Measurements from ENCODE around the gene GREB1L.
"Not testable (repeated sequence)": the region's sequence is repeated elsewhere in the genome, so short reads cannot be mapped to it uniquely, and the experiment has no call there.

Gene GREB1L

DNA sequence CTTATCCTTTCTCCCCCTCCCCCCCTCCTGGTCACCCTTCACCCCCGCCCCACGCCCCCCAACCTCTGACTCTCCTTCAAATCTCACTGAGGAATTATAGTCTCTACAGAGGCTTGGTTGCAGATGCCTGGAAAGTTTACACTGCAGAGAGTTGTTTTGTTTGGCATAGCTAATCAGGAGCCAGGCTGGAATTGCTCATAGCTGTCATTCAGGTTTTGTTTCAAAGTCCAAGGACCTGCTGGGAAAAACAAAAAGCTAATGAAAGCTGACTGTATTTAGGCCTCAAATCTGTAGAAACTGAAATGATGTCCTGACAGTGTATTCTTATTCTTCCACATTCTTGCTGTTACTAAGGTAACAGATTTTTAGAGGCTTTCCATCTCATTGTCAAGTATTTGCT, 22.6 kb downstream of the GREB1L start:
- peak; percentile 68 for DNase-seq

DNA sequence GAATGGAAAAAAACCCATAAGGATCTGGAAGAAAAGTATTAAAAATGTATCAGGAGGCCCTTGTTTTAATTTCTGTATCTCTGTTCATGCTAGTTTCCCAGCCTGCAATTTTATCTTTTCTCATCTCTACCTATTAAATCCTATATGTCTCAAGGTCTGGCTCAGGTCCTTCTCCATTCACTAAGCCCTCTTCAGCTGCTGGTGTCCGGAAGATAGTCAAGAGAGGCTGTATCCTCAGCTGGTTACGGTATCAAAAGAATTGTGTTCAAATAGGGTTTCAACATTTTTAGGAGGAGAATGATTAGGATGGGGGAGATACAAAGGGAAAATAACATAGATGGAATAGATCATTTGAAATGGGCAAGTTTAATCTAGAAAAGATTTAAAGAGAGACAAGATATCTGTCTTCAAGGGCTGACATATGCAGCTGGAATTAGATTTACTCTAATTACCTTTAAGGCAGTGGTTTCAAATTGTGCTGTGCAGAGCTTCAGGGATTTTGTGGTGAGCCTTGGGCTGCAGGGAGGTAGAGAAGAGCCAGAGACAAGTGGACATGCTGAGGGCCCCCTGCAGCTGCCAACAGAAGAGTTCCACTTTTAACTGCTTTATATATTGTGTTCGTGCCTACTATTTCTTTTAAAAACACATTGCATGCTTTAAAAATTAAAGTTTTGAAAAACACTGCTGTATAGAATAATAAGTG, 24.1 kb downstream of the GREB1L start:
- peak; percentile 82 for DNase-seq

DNA sequence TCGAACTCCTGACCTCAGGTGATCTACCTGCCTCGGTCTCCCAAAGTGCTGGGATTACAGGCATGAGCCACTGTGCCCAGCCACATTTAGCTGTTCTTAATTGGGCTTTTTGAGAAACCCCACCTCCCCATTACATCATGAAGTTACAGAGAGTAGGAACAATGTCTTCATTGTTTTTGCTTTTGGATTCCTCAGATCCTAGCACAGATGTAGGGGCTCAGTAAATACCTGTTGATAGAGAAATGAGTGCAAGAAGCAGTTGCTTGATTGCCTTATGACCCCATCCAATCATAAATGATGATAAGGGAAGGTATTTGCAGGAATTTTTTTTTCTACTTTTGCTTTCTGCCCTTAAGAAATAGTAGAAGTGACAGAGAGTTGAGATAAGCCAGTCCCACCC, 25.4 kb downstream of the GREB1L start:
- no peak for DNase-seq

DNA sequence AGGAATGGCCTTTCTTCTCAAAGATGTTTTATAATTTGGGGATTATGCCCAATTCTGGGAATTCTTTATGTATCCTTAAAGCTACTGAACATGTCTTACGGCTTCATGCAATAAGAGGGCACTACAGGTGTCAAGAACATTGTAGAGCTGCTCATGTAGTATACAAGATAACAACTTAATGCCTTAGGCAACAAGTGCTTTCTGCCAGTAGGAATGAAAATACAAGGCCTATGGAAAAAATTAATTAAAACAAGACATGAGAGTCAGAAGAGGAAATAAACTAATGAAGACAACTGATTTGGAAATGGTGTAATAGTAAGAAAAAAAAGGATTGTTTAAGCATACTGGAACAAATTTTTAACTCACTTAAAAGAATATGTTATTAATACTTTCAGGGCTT, 27.3 kb downstream of the GREB1L start:
- DNase-seq: no peak

DNA sequence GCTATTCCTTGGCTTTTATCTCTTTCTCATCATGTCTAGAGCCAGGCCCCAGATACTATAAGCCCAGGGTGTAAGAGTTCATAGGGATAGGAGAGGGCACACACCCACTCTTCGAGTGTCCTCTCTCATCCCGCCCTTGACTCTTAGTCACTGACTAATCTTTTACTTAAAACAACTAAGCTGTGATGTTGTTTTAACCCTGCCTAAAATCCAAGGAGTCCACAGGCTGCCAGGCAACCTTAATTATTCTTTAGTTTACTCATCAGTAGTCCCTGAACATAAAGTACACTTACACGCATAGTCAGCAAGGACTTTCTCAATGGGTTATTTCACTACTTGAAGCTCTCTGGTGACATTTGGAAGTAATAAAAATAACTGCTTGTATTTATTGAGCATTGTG, 28.4 kb downstream of the GREB1L start:
- DNase-seq: no peak

DNA sequence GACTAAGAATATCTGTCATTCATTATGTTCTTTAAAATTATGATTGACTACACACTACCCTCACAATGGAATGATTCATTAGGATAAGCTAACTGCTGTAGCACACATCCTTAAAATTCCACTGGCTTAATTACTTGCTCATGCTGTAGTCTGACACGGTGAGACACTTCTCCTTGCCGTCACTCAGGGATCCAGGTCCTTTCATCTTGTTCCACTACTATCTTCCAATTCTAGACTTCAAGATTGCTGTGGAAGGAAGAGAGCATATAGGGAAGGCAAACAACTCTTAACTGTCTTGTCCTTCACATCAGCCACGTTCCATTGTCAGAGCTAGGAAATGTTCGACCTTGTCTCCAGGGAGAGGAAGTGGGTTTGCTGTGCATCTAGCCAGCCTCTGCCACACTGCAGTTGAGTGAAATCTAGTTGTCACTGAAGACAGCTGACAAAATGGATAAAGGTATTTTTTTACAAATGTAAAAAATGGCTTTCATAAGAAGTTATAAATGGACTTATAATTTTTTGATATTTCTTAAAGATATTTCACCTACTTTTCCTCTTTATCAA, 30.1 kb downstream of the GREB1L start:
- DNase-seq: peak; percentile 69

DNA sequence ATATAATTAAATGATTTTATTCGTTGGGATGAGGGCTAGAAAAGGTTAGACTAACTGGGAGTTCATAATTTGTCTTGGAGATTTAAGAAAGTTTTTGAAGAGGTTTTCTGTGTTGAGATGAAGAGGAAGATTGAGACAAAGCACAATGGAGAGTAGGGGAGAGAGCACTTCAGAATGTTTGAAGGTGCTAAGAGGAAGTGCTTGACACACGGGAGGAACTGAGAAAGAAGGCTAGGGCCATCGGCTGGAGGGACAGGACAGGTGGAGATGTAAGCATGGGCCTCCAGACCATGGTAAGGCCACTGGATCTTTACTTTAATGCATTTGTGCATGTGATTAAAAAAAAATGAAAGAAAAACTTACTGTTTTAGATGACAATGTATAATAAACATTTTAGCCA, 31.5 kb downstream of the GREB1L start:
- no peak for DNase-seq

DNA sequence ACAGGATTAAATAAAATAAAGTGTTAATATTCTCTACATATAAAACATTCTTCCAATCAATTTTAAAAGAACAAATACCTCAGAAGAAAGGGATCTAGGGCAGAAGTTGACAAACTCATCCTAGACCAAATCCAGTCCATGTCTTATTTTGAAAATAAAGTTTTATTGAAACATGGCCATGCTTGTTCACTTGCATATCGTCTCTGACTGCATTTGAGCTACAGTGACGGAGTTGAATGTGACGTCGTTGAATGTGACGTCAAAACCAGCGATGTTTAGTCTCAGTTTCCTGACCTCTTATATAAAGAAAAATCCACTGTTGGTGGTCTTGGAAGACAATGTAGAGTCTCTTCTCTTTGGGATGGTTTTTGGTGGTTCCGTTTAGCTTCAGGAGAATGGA, 33.6 kb downstream of the GREB1L start:
- no peak for DNase-seq

DNA sequence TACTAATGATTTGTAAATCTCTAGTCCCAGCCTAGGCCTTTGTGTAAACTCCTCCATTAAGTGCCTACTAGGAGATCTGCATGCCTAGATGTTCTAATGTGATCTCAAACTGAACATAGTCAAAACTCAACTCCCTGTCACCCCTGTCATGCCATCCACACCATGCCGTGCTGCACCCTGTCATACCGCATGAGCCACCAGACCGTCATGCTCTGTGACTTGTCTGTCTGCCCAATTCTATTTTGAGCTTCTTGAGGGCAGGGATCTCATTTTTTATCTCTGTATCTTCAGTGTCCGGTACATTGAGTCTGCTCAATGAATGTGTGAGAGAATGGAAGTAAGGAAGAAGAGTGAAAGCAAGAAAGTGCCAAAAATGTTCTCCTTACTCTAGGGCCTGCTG, 35.5 kb downstream of the GREB1L start:
- no peak for DNase-seq

DNA sequence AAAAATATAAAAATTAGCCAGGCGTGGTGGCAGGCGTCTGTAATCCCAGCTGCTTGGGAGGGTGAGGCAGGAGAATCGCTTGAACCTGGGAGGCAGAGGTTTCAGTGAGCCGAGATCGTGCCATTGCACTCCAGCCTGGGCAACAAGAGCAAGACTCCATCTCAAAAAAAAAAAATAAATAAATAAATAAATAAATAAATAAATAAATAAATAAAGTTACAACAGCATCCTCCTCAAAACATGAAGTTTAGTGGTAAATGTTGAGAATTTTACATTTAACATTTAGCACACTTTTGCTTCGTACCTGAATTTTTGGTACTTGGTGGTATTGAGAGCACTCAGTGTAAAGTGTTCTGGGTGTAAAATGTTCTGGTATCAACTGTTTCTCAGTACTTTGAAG, 36.2 kb downstream of the GREB1L start:
- not testable (repeated sequence) for DNase-seq

DNA sequence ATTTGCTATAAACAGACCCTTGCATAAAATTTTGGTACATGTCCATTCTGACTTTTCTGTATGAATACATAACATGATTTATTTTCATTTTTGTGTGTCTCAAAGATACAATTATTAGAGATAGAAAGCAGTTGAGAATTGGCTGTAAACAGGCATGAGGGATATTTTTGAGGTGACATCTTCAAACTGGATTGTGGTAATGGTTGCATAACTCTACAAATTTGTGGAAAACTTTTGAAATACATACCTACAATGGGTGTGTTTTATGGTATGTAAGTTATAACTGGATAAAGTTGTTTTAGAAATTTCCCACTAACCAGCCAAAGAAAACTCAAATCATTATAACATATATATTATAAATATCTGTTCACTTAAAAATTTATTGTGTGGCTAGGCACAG, 39.6 kb downstream of the GREB1L start:
- DNase-seq: no peak

DNA sequence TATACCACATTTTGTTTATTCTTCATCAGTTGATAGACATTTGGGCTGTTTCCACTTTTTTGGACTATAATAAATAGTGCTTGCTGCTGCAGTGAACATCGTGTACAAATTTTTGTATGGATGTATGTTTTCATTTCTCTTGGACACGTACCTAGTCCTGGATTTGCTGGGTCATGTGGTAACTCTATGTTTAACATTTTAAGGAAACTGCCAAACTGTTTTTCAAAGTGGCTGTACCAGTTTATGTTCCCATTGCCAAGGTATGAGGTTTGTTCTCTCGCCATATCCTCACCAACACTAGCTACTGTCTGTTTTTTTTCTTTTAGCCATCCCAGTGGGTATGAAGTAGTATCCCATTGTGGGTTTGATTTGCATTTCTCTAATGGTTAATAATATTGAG, 42.5 kb downstream of the GREB1L start:
- no peak for DNase-seq

DNA sequence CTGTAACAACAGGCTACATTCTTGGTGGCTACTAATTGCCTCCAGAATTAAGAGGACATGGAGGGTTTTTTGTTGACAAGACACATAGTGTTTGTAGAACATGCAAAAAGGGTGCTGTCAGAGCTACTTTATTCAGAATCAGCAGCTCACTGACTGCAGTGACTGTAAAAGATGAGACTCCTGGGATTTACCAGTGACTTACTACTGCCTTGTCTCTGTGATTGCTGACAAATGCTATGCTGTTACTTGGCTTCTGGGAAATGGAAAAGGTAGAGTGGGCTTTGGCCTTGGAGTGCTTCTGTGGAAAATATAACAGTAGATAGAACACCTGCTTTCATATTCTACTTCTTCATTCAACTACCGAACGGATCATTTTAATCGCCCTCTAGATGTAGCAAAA, 47.8 kb downstream of the GREB1L start:
- no peak for DNase-seq

DNA sequence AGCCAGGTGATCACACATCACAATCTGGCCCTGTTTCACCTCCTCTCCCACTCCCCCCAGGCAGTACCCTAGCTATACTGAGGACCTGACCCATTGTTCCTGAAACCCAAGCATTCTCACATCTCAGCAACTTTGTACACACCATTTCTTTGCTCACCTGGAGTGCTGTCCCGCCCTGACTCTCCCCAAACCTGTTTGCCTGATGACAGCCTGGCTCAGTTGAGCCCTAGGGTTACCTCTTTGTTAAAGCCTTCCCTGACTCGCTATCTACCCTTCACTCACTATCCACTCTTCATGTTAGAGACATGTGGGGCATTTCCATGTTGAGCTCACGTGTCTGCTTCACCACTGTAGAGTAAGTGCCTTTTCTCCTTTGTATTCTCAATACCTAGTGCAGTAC, 49.1 kb downstream of the GREB1L start:
- no peak for DNase-seq

DNA sequence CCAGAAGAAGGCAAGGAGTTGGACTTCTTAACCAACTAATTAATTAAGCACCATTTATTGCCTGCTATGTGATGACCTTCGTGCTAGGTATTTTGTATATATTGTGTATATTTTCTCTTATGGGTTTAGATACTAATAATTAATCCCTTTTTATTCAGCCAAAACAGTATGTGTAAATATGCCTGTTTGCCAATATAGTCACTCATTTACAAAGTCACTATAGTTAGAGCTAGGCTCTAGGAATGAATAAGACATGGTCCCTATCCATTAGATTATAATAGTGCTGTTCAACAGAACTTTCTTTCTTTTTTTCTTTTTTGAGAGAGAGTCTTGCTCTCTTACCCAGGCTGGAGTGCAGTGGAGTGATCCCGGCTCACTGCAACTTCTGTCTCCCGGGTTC, 51.4 kb downstream of the GREB1L start:
- no peak for DNase-seq

DNA sequence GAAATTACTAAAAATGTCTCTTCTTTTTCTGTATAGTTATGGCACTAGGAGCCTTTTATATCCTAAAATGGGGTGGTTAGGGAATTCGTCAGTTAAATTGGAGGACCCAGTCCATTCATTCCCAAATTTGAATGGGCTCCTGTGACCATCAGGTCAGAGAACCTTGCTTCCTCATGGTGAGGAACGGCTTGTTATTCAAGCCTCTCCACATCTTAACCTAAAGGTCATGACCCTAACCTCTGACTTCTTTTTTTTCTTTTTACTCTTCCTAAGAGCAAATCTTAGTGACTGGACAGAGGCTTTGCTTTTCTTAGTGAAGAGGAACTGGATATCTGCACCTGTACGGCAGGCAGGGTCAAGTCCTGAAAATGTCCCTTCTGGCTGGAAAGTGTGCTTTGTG, 53.1 kb downstream of the GREB1L start:
- no peak for DNase-seq

DNA sequence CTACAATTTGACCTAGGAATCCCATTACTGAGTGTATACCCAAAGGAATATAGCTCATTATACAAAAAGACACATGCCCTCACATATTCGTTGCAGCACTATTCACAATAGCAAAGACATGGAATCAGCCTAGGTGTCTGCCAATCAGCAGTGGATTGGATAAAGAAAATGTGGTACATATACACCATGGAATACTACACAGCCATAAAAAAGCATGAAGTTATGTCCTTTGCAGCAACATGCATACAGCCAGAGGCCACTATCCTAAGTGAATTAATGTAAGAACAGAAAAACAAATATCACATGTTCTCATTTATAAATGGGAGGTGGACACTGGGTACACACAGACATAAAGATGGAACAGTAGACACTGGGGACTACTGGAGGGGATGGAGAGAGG, 54.0 kb downstream of the GREB1L start:
- DNase-seq: no peak

DNA sequence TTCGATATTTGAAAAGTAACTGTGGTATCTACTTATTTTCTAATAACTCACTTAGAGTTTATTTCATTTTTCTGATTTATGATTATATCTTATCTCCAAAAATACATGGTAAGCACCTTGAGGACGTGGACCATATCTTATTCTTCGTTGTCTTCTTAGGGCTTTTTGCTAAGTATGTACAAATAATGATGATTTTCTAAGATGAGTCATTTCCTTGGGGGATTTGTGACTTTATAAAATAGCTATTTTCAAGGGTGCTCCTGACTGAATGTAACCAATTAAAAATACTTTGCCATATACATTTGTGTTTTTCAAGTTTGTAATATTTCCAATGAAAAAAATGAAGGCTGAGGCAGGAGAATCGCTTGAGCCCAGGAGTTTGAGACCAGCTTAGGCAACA, 56.3 kb downstream of the GREB1L start:
- no peak for DNase-seq

DNA sequence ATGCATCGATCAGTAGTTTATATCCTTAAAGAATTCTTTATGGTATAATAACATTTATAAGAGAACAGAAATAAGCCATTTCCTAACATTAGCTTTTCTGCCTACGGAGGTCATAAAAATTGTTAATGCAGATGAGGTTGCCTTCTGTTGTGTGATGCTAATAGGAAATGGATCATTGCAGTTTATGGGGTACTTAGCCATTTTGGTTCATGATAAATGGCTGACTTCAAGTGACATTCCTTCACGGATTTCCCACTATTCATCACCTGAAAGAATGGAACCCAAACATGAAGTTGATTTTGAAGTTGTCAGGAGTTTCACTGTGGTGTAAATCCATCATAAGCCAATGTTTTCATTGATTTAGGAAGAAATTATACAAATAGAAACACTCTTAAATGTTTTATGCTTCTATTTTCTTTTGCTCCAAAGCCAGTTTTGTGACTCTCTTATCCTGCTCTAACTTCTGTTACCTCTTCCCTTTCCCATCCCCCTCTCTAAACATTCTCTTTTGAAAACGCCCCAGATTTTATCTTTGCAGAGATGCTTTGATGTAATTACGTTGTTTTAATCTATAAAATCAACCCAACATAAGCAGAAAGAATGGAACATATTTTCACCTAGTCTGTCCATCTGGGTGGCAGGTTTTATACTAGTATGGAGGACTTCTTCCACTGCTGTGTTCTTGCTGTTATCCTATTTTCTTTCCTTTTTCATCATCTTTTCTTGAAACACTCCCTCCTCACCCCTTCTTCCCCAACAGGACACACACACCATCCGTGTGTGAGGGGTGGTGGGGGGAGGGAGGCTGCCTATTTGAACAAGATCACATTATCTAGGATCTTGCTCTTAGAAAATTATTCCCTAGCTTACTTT, 58.2 kb downstream of the GREB1L start:
- peak; percentile 71 for DNase-seq

DNA sequence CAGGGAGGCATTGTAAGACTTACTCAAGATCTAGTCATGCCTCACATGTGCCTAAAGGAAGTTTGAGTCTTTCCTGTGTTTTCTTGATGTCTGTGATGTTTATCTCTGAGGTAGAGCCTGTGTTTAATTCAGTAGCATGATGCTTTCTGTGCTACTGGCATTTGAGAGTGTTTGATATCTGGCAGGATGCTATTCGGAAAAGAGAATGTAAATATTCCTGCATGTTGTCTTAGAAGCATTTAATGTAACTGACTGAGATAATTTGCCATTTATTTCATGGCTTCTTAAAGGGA, 58.8 kb downstream of the GREB1L start:
- no peak for DNase-seq

DNA sequence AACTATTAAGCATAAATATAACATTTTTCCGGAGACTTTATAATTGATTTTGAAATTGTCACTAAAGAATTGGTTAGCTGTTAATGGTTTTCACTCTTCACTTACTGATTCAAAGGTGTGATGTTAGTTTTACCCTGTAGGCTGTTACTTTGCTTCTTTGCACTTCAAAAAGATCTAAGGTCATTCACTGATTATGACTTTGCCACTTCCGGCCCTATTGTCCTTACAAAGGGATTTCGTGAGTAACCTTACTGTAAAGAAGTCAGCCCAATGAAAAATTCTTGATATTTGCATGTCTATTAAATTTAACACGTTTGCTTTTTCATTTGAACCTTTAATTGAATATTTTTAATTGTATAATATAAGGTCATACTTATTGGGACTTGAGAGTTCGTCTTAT, 61.4 kb downstream of the GREB1L start:
- no peak for DNase-seq

DNA sequence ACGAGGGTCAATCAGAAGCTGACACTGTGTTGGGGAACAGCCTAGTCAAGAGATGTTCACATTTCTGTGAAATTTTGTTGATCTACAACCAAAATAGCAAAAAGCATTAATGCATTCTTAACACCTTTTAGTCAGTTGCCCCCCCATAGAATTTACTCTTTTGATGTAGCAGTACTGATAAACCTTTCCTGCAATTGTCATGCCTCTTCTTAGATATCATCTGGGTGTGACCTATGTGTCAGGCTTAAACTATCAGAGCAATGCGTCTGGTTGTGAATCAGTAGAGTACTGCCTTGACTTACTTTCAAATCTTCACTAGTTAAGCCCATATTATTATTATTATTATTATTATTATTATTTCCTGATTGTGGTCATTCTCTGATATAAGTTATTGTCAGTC, 61.9 kb downstream of the GREB1L start:
- DNase-seq: no peak

DNA sequence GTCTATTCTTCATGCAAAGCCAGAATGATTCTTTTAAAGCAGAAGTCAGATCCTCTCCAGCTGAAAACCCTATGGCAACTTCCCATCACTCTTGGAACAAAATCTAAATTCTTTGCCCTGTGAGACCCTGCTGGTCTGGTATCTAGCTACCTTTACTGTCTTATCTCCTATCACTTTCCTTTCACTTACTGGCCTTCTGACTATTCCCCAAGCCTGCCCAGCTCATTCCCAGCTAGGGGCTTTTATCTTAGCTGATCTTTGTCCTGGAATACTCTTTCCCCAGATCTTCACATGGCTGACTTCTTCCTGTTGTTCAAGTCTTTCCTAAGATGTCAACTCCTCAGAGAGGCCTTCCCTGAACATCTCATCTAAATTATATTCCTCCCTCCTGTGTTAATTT, 63.6 kb downstream of the GREB1L start:
- peak; percentile 62 for DNase-seq

DNA sequence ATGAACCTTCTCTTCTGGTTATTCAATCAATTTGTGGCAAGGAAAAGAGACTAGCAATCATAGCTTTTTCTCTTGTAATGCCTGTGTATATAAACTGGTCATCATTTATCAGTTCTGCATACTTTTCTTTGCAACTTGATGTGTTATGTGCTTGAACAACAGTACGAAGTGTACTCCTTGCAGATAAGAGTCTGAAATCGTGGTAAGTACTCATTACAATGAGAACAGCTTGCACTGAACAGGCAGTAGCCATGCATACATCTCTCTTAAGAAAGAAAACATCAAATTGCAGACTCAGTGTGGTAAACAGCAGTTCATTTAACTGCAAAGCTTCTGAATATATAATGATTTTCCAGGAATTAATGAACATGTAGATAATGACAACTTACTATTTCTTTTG, 64.3 kb downstream of the GREB1L start:
- no peak for DNase-seq

DNA sequence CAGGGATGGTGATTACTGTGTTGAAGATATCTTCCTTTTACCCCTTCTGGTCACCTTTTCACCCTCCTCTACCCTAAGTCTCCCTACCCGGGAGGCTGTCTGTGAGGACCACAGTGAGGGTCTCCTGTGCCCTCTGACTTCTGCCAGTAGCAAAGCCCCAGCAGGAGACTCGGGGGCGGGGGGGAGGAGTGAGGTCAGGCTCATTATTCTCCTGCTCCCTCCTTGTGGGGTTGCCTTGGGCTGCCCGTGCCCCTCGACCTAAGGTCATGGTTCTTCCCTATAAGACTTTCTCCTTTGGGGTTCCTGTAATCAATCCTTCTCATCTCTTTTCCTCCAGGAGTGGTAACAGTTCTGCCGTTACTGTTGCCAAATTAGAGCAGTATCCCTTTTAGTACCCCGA, 65.5 kb downstream of the GREB1L start:
- no peak for DNase-seq
